ENCODE results near the gene HTT. TPM values are rescaled to one million over a fixed set of nuclear protein-coding genes. Genes with fewer than 3 reads are reported as not detected.

Gene HTT
- total RNA-seq, 6 experiments from 2014 or later, result 25.5 to 37.8 (median 30.3) TPM

DNA sequence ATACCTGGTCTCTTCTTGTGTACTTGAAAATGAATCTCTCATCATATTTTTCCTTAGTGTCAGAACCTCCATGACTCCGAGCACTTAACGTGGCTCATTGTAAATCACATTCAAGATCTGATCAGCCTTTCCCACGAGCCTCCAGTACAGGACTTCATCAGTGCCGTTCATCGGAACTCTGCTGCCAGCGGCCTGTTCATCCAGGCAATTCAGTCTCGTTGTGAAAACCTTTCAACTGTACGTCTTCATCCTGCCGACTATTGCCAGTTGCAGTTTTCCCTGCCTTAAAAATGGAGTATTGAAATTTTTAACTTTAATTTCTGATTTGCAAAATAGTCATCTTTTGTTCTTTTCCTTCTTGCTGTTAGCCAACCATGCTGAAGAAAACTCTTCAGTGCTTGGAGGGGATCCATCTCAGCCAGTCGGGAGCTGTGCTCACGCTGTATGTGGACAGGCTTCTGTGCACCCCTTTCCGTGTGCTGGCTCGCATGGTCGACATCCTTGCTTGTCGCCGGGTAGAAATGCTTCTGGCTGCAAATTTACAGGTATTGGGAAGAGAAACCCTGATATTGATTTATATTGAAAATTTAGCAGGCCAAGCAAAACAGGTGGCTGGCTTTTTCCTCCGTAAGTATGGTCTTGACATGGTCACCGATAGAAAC is 132.1 kb downstream of the HTT start:
- Histone ChIP-seq H3K36me3 (peaks cover 0 to 18% (median 2%) of the 10 kb centered on the region in 4 donors), H3K27ac (peak overlapping the region; percentile 85 to 96 (median 89)), H3K27me3 (no peaks in the 10 kb centered on the region), H3K9me3 (no peaks in the 10 kb centered on the region), H3K4me1 (peaks cover 0 to 68% (median 26%) of the 10 kb centered on the region in 4 donors), H3K4me3 (no peak overlapping the region)
- DNase-seq (peak in 1 of 3 donors; percentile 22), ATAC-seq (no peak)
- intact Hi-C loops (cut with DNase I), result no loop called here
- TF ChIP-seq, protein P1, sequence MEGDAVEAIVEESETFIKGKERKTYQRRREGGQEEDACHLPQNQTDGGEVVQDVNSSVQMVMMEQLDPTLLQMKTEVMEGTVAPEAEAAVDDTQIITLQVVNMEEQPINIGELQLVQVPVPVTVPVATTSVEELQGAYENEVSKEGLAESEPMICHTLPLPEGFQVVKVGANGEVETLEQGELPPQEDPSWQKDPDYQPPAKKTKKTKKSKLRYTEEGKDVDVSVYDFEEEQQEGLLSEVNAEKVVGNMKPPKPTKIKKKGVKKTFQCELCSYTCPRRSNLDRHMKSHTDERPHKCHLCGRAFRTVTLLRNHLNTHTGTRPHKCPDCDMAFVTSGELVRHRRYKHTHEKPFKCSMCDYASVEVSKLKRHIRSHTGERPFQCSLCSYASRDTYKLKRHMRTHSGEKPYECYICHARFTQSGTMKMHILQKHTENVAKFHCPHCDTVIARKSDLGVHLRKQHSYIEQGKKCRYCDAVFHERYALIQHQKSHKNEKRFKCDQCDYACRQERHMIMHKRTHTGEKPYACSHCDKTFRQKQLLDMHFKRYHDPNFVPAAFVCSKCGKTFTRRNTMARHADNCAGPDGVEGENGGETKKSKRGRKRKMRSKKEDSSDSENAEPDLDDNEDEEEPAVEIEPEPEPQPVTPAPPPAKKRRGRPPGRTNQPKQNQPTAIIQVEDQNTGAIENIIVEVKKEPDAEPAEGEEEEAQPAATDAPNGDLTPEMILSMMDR (IDR thresholded peaks at IDR 0.05), result no peak
- no peak for TF ChIP-seq POLR2A (IDR thresholded peaks at IDR 0.05)
- WGBS (ENCODE audit: insufficient coverage, low coverage, low lambda C conversion rate, missing lambda C conversion rate), result 84% methylated on average over 16 of the region's 18 CpGs

DNA sequence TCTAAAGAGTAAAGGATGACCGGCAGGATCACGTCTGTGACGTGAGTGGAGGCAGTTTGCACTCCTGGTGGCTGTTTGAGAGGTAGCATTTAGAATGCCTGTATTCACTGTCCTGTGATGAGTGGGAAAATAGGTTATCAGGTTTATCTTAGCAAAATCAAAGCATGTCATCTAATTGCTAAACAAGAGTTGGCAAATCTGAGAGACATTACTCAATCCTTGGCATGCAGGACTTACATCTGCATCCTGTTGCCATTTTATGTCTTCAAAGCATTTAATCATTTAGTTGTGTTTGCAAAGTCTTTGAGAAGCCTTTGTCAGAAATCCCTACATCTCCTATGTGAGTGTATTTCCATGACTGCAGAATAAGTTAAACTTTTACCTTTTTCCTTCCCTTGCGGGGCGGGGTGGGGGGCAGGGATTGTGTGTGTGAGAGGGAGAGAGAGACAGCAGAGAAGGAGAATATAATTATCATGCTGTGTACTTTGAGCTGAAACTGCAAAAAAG is 133.1 kb downstream of the HTT start:
- Histone ChIP-seq H3K27me3 (no peaks in the 10 kb centered on the region), H3K4me1 (peaks cover 0 to 58% (median 24%) of the 10 kb centered on the region in 4 donors), H3K36me3 (peaks cover 0 to 28% (median 8%) of the 10 kb centered on the region in 4 donors), H3K27ac (peak overlapping the region; percentile 85 to 96 (median 89)), H3K9me3 (no peaks in the 10 kb centered on the region), H3K4me3 (no peak overlapping the region)
- TF ChIP-seq, protein P1 (IDR thresholded peaks at IDR 0.05), result peak; percentile 34 to 63 (median 43)
- peak; percentile 42 for TF ChIP-seq POLR2A (IDR thresholded peaks at IDR 0.05)
- WGBS (ENCODE audit: insufficient coverage, low coverage, low lambda C conversion rate, missing lambda C conversion rate), result 19% methylated on average over 5 of the region's 5 CpGs
- ATAC-seq (peak; percentile 67 to 72 (median 70)), DNase-seq (peak in 1 of 3 donors; percentile 64)
- intact Hi-C loops (cut with DNase I), result no loop called here

DNA sequence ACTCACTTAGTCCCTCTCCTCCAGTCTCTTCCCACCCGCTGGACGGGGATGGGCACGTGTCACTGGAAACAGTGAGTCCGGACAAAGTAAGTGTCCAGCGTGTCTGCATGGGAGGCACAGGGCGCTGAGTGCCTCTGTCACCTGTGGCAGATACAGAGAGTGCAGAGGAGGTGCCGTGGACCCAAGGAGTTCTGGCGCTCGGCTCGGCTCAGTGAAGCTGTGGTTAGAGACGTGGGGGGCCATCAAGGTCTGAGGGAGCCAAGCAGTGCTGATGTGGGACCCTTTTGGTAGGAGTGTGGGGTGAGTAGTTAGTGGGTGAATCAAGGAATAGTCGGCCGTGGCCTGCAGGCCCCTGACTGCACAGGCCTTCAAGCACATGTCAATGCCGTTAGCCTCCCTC is 134.3 kb downstream of the HTT start:
- TF ChIP-seq, protein P1 (IDR thresholded peaks at IDR 0.05), result no peak
- TF ChIP-seq POLR2A (IDR thresholded peaks at IDR 0.05), result no peak
- WGBS (ENCODE audit: insufficient coverage, low coverage, low lambda C conversion rate, missing lambda C conversion rate), result 93% methylated on average over 10 of the region's 14 CpGs
- Histone ChIP-seq H3K4me1 (peaks cover 0 to 45% (median 19%) of the 10 kb centered on the region in 4 donors), H3K9me3 (no peaks in the 10 kb centered on the region), H3K36me3 (peaks cover 0 to 40% (median 11%) of the 10 kb centered on the region in 4 donors), H3K27ac (peak overlapping the region in 1 of 3 donors; percentile 96), H3K27me3 (no peaks in the 10 kb centered on the region), H3K4me3 (no peak overlapping the region)
- DNase-seq (peak in 1 of 3 donors; percentile 42), ATAC-seq (no peak)
- intact Hi-C loops (cut with DNase I), result no loop called here

DNA sequence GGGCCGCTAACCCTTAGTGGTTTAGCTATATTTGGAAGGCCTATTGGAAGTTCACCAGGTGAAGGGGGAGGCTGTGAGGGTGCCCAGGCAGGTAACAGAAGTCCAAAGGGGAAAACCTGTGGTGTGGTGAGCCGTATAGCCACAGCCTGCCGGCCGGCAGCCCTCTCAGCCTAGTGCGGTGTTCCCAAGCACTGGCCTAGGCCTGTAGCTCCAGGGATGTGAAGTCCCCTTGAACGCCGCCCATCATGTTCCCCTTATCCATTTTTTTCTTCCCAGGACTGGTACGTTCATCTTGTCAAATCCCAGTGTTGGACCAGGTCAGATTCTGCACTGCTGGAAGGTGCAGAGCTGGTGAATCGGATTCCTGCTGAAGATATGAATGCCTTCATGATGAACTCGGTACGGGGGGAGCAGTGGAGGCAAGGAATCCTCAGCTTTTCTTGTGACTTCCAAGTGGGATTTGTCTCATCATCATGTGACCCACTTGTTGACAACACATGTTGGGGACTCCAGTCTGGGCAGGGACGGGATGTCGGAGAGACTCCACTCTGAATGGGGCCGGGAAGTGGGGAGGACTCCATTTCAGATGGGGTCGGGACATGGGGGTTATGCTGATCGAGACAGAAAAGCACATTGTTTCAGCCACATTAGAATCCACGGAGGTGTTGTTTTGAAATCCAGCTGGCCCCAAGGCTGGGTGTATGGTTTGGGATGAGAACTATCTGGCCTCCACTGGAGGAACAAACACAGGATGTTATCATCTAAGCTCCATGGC is 135.3 kb downstream of the HTT start:
- no peak overlapping the region for H3K27ac ChIP-seq
- ATAC-seq, result no peak
- intact Hi-C loops (cut with DNase I), result no loop called here
- peak in 1 of 3 donors; percentile 33 for DNase-seq
- TF ChIP-seq, protein P1 (IDR thresholded peaks at IDR 0.05), result no peak
- no peak for TF ChIP-seq POLR2A (IDR thresholded peaks at IDR 0.05)
- peaks cover 0 to 36% (median 15%) of the 10 kb centered on the region in 4 donors for H3K4me1 ChIP-seq
- 94% methylated on average over 12 of the region's 17 CpGs for WGBS (ENCODE audit: insufficient coverage, low coverage, low lambda C conversion rate, missing lambda C conversion rate)
- H3K27me3 ChIP-seq, result no peaks in the 10 kb centered on the region
- no peaks in the 10 kb centered on the region for H3K9me3 ChIP-seq
- no peak overlapping the region for H3K4me3 ChIP-seq
- H3K36me3 ChIP-seq, result peaks cover 0 to 48% (median 15%) of the 10 kb centered on the region in 4 donors
